Parathyroid adenoma (tissue), 2 donors: ENCODE results near the gene N4BP2L1.

Source experiments
- H2AFZ ChIP-seq: fragments of 300-600 bp; sonication (generic); one replicate; pipeline ENCODE4 v1.7.0; 2017; ENCODE audit warnings: antibody characterized with exemption, mild to moderate bottlenecking
- H3K27ac ChIP-seq: fragments of 300-600 bp; sonication (generic); one replicate; pipeline ENCODE4 v1.7.0; 2017
- H3K27me3 ChIP-seq: fragments of 300-600 bp; sonication (generic); one replicate; pipeline ENCODE4 v1.7.0; 2017; ENCODE audit warnings: low read length; ENCODE audit not compliant: control insufficient read depth, insufficient read depth
- H3K36me3 ChIP-seq: fragments of 300-600 bp; sonication (generic); one replicate; pipeline ENCODE4 v1.7.0; 2017; ENCODE audit warnings: low read length; ENCODE audit not compliant: control insufficient read depth, insufficient read depth
- H3K4me1 ChIP-seq: fragments of 300-600 bp; sonication (generic); one replicate; pipeline ENCODE4 v1.7.0; 2017; ENCODE audit warnings: control low read depth
- H3K4me2 ChIP-seq: fragments of 300-600 bp; sonication (generic); one replicate; pipeline ENCODE4 v1.7.0; 2017; ENCODE audit warnings: low read length
- H3K4me3 ChIP-seq: fragments of 300-600 bp; sonication (generic); one replicate; pipeline ENCODE4 v1.7.0; 2017; ENCODE audit warnings: low read depth, low read length
- H3K79me2 ChIP-seq: fragments of 300-600 bp; sonication (generic); one replicate; pipeline ENCODE4 v1.7.0; 2017; ENCODE audit warnings: control low read depth
- H3K9ac ChIP-seq: fragments of 300-600 bp; sonication (generic); one replicate; pipeline ENCODE4 v1.7.0; 2017; ENCODE audit warnings: mild to moderate bottlenecking
- H3K9me3 ChIP-seq: fragments of 300-600 bp; sonication (generic); one replicate; pipeline ENCODE4 v1.7.0; 2017; ENCODE audit warnings: low read length; ENCODE audit not compliant: control insufficient read depth
- CTCF ChIP-seq: fragments of 300-600 bp; sonication (generic); IDR thresholded peaks from one replicate; pipeline ENCODE4 v1.7.0; 2017; ENCODE audit warnings: antibody characterized with exemption, mild to moderate bottlenecking
- donor health status: primary hyperparathyroidism.

The N4BP2L1 gene

GRCh38 chr13:32438871-32439270 is 10.9 kb upstream of the N4BP2L1 start:
- no peaks in the 10 kb centered on the region for H3K36me3 ChIP-seq

GRCh38 chr13:32432856-32433255 is 4.9 kb upstream of the N4BP2L1 start:
- no peaks in the 10 kb centered on the region for H3K27me3 ChIP-seq
- H3K79me2 ChIP-seq, result no peaks in the 10 kb centered on the region
- H3K4me2 ChIP-seq, result no peak overlapping the region
- TF ChIP-seq CTCF, result no peak
- no peaks in the 10 kb centered on the region for H3K36me3 ChIP-seq
- H3K27ac ChIP-seq, result no peak overlapping the region
- H2AFZ ChIP-seq, result no peak overlapping the region
- no peak overlapping the region for H3K9ac ChIP-seq
- no peaks in the 10 kb centered on the region for H3K9me3 ChIP-seq
- no peak overlapping the region for H3K4me3 ChIP-seq
- H3K4me1 ChIP-seq, result no peaks in the 10 kb centered on the region

More at GRCh38 chr13:32438871-32439270, 10.9 kb upstream of the N4BP2L1 start:
- no peak overlapping the region for H3K9ac ChIP-seq
- H2AFZ ChIP-seq, result no peak overlapping the region
- TF ChIP-seq CTCF, result no peak
- no peaks in the 10 kb centered on the region for H3K9me3 ChIP-seq
- H3K79me2 ChIP-seq, result no peaks in the 10 kb centered on the region
- no peak overlapping the region for H3K4me2 ChIP-seq
- no peaks in the 10 kb centered on the region for H3K27me3 ChIP-seq
- H3K4me1 ChIP-seq, result no peaks in the 10 kb centered on the region
- H3K27ac ChIP-seq, result no peak overlapping the region
- no peak overlapping the region for H3K4me3 ChIP-seq

- no peak overlapping the region for H3K4me2 ChIP-seq
- H3K36me3 ChIP-seq, result no peaks in the 10 kb centered on the region
Measured at GRCh38 chr13:32431361-32431760, 3.4 kb upstream of the N4BP2L1 start.

GRCh38 chr13:32430018-32430747 is 2.3 kb upstream of the N4BP2L1 start:
- no peak overlapping the region for H3K4me3 ChIP-seq
- no peak overlapping the region for H2AFZ ChIP-seq
- no peaks in the 10 kb centered on the region for H3K4me1 ChIP-seq
- no peaks in the 10 kb centered on the region for H3K27me3 ChIP-seq
- H3K9ac ChIP-seq, result no peak overlapping the region
- H3K79me2 ChIP-seq, result no peaks in the 10 kb centered on the region
- TF ChIP-seq CTCF, result no peak
- no peak overlapping the region for H3K27ac ChIP-seq
- no peak overlapping the region for H3K4me2 ChIP-seq
- H3K36me3 ChIP-seq, result no peaks in the 10 kb centered on the region
- H3K9me3 ChIP-seq, result no peaks in the 10 kb centered on the region

More at GRCh38 chr13:32431361-32431760, 3.4 kb upstream of the N4BP2L1 start:
- Histone ChIP-seq H3K27me3 (no peaks in the 10 kb centered on the region), H3K27ac (no peak overlapping the region), H2AFZ (no peak overlapping the region), H3K9ac (no peak overlapping the region), H3K9me3 (no peaks in the 10 kb centered on the region), H3K4me3 (no peak overlapping the region), H3K4me1 (no peaks in the 10 kb centered on the region), H3K79me2 (no peaks in the 10 kb centered on the region)
- TF ChIP-seq CTCF, result no peak

GRCh38 chr13:32429433-32429909 is 1.5 kb upstream of the N4BP2L1 start:
- Histone ChIP-seq H3K9me3 (no peaks in the 10 kb centered on the region), H3K27ac (no peak overlapping the region), H3K4me3 (no peak overlapping the region), H3K4me1 (no peaks in the 10 kb centered on the region), H3K4me2 (no peak overlapping the region), H2AFZ (no peak overlapping the region), H3K27me3 (no peaks in the 10 kb centered on the region), H3K9ac (no peak overlapping the region), H3K36me3 (no peaks in the 10 kb centered on the region), H3K79me2 (no peaks in the 10 kb centered on the region)
- TF ChIP-seq CTCF, result no peak
